Stimulated activated CD8-positive, alpha-beta memory T cell treated with anti-CD3 and anti-CD28 coated beads, Interleukin-15, amount 100 ng/mL, for 1 hour (primary cell): ENCODE measurements around the gene MLLT6.
"Not testable (repeated sequence)": the region's sequence is repeated elsewhere in the genome, so short reads cannot be mapped to it uniquely, and the experiment has no call there.

Experiments used
- DNase-seq: peaks from one replicate; pipeline ENCODE4 v3.0.0-alpha.2; 2020; ENCODE audit warnings: low read depth

Gene MLLT6

DNA sequence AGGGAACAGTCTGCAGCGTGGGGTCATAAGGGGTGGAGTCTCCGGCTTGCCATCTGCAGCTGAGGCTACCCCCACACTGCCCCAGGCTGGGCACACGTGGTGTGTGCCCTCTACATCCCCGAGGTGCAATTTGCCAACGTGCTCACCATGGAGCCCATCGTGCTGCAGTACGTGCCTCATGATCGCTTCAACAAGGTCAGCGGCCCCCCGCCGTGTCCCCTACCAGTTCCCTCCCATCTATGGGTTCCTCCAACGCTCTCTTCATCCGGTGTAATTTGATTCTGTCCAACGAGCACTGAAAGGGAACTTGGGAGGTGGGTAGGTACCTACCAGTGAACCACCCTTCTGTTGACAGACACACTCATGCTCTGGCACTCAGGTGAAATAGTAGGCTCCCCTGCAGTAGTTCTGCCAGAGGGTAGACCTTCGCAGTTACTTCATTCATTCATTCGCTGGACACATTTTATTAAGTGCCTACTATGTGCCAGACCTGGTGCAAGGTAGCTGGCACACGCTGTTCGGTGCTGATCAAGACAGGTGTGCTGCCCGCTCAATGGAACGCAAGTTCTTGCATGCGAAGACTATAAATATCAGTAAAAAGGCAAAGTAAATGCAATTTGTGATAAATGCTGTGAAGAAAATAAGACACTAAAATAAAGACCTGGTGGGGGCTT, 2.7 kb downstream of the MLLT6 start:
- no peak for DNase-seq

DNA sequence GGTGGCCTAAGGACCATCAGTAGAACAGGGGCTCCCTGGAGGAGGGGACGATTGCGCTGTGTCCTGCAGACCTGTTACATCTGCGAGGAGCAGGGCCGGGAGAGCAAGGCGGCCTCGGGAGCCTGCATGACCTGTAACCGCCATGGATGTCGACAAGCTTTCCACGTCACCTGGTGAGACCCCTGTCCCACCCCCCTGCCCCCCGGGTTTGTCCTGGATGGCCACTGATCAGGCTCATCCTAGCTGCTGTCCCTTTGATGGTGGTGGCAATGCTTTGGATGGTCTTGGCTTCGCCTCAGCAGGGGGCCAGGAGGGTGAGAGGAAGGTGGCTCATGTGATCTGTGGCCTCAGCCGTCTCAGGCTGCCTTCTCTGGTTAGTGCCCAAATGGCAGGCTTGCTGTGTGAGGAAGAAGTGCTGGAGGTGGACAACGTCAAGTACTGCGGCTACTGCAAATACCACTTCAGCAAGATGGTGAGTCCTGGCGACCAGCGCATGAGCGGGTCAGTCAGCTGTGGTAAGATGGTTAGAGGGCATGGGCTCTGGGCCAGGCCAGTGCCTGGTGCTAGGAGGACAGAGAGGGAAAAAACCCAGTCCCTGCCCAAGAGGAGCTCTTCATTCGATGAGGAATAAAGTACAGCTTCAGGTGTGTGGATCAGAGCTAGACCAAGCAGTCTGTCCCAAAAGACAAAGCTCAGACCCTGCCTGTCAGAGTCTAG, 4.2 kb downstream of the MLLT6 start:
- no peak for DNase-seq

- DNase-seq, result no peak
These were observed 5.0 kb downstream of the MLLT6 start for GRCh38 chr17:38709864-38710603.

GRCh38 chr17:38710604-38710962, 5.5 kb downstream of the MLLT6 start:
- no peak for DNase-seq

- DNase-seq, result no peak
These were observed 5.9 kb downstream of the MLLT6 start for GRCh38 chr17:38710985-38711384.

DNA sequence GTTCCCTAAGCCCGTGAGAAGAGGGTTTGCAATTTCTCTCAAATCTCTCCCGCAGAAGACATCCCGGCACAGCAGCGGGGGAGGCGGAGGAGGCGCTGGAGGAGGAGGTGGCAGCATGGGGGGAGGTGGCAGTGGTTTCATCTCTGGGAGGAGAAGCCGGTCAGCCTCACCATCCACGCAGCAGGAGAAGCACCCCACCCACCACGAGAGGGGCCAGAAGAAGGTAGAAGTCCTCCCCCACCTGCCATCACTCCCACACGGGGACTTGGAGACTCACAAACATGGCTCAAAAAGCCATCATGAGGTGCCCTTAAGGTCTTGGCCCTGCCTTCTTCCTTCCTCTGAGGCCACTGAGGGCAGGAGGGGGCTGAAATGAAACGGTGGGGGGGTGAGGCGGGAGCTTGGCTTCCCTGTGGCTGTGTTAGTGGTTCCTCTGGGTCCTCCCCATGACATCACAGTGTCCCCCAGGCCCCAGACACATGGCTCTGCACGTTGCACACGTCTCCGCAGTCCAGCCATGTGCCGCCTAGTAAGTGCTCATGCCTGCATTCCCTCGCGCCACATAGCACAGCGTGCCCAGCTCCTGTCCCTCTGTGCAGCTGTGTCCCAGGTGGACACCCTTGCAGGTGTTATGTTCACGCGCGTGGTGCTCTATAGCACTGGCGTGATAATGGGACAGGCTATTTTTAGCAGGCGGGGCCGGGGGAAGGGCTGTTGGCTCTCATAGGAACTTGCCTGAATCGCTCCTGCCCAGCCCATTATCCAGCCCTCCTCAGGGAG, 6.9 kb downstream of the MLLT6 start:
- no peak for DNase-seq

DNA sequence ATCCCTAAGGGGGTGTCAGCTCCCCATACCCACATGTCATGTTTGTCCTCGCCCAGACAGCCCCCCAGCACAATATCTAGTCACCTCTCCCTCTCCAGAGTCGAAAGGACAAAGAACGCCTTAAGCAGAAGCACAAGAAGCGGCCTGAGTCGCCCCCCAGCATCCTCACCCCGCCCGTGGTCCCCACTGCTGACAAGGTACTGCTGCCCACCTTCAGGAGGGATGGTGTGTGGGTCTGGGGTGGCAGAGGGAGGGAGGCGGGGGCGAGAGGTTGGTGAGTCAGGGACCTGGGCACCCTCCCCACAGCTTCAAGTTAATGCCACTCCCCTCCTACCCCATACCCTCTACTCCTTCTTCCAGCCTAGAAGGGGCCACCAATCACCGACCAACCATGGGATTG, 7.5 kb downstream of the MLLT6 start:
- no peak for DNase-seq

DNA sequence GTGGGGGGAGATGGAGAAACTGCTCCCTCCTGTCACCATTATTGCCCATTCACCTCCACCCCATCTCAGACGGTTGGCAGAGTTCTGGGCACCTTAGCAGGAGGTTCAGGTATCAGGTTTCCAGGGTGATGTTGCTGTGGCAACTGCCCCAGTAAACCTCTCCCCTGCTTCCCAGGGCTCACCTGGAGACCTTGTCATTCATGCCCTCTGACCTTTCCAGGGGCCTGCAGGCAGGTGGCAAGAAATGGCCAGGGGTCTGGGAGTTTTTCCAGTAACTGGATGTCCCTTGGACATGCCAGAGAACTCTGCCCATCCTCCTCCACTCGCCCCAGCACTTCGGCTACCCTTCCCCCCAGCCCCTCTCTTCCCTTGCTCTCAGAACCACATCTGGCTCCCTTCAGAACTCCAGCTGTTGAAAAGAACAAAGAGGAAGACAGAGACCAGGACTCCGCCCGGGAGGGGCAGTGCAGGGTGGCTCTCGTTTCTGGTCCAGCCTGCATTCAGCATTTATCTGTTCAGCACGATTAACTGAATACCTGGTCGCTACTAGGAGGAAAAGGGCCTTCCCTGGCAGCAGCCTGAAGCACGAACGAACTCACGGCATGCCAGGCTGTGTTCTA, 8.5 kb downstream of the MLLT6 start:
- DNase-seq, result no peak

DNA sequence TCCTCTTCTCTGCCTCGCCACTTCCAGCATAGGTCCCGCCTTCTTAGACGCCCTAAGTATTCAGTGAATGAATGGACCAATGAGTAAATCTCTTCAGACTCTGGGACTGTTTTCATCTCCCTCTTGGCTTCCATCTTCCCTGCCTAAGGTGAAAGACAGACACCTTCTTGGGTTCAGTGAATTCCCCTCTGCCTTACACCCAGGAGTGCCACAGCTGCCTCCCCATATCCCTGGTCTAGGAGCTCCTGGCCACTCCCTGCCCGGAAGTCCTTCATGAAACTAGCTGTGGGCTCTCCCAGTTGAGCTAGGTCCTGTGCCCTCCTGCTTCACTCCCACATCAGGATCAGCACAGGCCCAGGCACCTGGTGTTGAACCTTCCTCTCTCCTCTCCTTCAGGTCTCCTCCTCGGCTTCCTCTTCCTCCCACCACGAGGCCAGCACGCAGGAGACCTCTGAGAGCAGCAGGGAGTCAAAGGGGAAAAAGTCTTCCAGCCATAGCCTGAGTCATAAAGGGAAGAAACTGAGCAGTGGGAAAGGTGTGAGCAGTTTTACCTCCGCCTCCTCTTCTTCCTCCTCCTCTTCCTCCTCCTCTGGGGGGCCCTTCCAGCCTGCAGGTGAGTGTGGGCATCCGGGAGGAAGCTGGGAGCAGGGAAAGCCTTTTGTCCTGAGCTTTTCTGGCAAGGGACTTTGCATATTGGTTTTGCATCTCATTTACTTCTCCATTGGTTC, 10.3 kb downstream of the MLLT6 start:
- no peak for DNase-seq

DNA sequence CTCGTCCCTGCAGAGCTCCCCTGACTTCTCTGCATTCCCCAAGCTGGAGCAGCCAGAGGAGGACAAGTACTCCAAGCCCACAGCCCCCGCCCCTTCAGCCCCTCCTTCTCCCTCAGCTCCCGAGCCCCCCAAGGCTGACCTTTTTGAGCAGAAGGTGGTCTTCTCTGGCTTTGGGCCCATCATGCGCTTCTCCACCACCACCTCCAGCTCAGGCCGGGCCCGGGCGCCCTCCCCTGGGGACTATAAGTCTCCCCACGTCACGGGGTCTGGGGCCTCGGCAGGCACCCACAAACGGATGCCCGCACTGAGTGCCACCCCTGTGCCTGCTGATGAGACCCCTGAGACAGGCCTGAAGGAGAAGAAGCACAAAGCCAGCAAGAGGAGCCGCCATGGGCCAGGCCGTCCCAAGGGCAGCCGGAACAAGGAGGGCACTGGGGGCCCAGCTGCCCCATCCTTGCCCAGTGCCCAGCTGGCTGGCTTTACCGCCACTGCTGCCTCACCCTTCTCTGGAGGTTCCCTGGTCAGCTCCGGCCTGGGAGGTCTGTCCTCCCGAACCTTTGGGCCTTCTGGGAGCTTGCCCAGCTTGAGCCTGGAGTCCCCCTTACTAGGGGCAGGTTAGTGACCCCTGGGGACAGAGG, 11.4 kb downstream of the MLLT6 start:
- no peak for DNase-seq

DNA sequence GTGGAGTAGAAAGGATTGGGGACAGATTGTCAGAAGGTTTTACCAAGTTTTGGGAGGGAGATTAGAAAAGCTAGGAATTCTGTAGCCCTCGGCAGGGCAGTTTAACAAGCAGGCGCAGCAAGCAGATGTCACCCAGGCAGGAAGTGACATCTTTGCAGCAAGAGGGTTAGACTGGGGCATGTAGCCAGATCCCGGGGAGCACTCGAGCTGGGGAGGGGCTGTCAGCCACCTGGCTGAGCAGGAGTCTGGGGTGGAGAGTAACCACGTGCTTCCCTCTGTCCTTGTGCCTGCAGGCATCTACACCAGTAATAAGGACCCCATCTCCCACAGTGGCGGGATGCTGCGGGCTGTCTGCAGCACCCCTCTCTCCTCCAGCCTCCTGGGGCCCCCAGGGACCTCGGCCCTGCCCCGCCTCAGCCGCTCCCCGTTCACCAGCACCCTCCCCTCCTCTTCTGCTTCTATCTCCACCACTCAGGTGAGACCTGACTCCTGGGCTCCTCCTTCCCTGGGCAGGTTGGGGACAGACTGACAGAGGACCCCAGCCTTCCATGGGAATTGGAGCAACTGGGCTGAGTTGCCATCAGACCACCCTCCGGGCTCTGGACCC, 12.2 kb downstream of the MLLT6 start:
- DNase-seq, result no peak

- no peak for DNase-seq
These were observed 14.3 kb downstream of the MLLT6 start for GRCh38 chr17:38719289-38719942.

DNA sequence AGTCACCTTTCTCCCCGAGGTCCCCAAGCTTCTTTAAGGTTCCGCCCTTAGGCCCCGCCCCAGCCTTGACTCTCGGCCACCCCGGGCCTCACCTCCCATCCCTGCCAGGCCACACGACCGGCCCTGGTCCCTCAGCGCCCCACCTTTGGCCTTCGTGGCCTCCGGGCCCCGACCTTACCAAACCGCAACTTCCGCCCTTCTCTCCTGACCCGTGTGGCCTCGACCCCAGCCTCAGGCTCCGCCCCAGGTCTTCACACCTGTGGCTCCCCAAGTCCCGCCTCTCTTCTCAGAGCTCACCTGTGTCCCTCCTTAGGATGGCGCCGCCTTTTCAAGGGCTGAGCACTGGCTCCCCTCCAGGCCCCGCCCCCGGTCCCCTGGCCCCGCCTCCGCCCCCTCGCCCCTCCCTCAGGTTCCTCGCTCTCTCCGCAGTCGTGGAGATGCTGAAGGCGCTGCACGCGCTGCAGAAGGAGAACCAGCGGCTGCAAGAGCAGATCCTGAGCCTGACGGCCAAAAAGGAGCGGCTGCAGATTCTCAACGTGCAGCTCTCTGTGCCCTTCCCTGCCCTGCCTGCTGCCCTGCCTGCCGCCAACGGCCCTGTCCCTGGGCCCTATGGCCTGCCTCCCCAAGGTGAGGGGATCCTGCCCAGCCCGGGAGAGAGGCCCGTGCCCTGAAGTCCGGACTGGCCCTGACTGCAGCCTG, 15.0 kb downstream of the MLLT6 start:
- DNase-seq, result no peak

DNA sequence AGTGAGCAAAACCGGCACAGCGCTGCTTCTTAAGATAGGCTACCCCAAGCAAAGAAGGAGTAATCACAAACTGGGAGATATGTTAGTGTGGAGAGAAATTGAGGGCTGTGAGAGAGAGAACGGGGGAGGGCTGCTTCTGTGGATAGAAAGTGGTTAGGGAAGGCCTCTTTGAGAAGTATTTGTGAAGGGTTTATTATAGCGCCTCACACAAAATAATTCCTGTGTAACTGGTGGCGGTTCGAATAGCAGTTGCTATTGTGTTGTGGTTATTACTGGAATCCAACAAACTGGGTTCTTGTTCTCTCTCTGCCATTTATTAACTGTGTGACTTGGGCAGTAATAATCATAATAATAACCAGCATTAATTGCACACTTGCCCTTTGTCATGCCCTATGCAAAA, 15.9 kb downstream of the MLLT6 start:
- DNase-seq, result no peak

DNA sequence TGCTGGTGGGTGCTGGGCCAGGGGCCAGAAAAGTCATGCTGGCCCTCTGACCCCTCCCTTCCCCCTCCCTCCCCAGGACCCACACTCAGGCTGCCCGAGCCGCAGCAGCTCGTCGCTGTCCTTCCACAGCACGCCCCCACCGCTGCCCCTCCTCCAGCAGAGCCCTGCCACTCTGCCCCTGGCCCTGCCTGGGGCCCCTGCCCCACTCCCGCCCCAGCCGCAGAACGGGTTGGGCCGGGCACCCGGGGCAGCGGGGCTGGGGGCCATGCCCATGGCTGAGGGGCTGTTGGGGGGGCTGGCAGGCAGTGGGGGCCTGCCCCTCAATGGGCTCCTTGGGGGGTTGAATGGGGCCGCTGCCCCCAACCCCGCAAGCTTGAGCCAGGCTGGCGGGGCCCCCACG, 16.7 kb downstream of the MLLT6 start:
- DNase-seq, result no peak

GRCh38 chr17:38724337-38724988, 19.4 kb downstream of the MLLT6 start:
- no peak for DNase-seq

GRCh38 chr17:38725066-38725465, 20.0 kb downstream of the MLLT6 start:
- no peak for DNase-seq

GRCh38 chr17:38726145-38726544, 21.1 kb downstream of the MLLT6 start:
- not testable (repeated sequence) for DNase-seq

- peak; percentile 43 for DNase-seq
These were observed 22.7 kb downstream of the MLLT6 start for GRCh38 chr17:38727736-38728135.
